Frontal cortex (tissue), 4 donors: ENCODE results near the gene PIP4K2A. TPM values are rescaled to one million over a fixed set of nuclear protein-coding genes. Genes with fewer than 3 reads are reported as not detected.
A peak's percentile ranks its signal among the peaks of the same experiment; 100 is the strongest.

ENCODE experiments used
- DNase-seq, 2 donors: peaks; one replicate each; pipeline ENCODE4 v3.0.0; 2012; ENCODE audit warnings: low spot score in 2 of 2
- FAIRE-seq: peaks from 2 replicates; lab custom pipeline; 2012; peaks lifted over from hg19 to GRCh38; lab: Jason Lieb, UNC
- total RNA-seq: library from RNA; depleted of rRNA; stranded (reverse); fragments of >200 nt; gene quantifications from one replicate; pipeline ENCODE4 v1.2.3, GENCODE V29; 2014
- donor health status: control.
- donor health status: control.
- donor health status: control.

The PIP4K2A gene
- total RNA-seq, 1 donor from 2014 or later, result 56.7 TPM

DNA sequence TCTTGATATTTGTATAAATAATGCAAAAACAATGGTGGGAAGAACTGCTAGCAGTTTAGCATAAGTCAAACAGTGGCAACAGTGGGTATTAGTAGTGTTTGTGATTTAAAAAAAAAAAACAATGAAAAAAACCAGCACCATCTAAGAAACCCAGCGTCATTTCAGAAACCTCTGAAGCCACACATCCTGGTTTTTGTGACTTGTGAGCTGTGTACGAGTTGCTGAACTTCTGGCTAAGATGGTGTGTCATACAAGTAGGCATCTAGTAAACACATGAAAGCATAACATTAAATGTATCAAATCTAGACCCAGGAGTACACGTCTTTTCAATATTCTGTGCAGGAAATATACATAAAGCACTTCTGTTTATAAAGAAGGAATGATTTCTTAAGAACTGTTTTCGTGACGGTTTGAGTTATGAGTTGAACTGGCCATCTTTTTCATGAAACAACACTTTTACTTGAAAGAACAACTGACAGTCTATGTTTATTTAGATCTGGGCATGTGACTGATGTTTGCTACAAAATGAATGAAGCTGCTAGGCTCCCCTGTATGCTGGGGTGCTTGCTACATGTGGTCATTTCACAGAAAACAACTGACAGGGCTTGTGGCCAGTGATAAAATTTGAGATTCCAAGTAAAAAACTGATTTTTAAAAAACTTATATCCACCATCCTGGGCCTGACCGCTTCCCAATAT is 143.5 kb downstream of the PIP4K2A start:
- FAIRE-seq (no peak), DNase-seq (no peak)

DNA sequence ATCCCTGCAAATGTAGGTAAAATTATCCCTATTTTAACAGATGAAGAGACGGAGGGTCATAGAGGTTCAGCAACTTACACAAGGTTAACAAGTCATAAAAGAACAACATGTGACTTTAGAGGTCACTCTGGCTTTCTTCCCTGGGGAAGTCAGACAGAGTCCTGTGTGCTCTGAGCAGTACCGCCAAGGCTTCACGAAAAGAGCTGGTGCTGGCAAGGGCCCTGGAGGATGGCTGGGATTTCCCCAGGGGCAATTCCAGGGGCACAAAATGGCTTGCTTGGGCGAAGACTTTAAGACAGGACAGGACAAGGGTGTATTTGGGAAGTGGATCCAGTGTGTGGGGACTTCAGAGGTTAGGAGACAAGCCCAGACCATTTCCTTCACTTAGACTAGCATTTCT is 144.1 kb downstream of the PIP4K2A start:
- no peak for FAIRE-seq

GRCh38 chr10:22568928-22569327 is 145.4 kb downstream of the PIP4K2A start:
- no peak for DNase-seq
- no peak for FAIRE-seq

More for the DNA sequence above, 144.1 kb downstream of the PIP4K2A start:
- no peak for DNase-seq

DNA sequence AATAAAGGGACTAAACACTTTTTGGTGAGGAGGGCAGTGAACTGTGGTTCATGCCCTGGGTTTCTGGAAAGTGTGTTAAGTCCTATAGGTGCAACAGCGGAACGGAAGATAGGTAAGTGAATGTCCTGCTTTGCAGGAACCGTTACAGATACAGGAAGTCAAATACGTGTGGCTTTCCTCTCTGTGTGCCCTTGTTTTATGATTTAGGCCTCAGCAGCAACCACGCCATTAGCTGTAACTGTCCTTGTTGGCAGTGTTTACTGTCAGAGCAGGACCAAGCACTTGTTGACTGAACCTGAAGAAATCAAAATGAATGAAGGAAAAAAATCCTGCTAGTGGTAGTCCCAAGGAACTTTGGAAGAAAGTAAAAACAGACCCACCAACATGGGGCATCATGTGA is 150.3 kb downstream of the PIP4K2A start:
- FAIRE-seq, result no peak
- DNase-seq, result no peak

DNA sequence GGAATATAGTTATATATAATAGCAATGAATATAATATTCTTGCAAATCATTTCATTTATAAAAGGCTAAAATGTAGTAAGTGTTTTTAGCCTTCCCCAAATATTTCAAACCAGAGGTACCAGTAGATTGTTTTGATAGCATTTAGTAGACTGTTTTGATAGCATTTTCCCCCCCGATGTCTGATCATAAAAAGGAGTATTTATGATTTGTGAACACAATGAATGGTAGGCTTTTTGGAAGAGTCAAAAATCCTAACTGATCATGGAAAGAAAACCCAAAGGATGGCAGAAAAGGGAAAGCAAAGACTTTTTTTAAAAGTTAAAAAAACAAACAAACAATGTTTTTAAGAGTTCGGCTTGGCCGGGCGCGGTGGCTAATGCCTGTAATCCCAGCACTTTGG is 152.5 kb downstream of the PIP4K2A start:
- no peak for DNase-seq
- no peak for FAIRE-seq

DNA sequence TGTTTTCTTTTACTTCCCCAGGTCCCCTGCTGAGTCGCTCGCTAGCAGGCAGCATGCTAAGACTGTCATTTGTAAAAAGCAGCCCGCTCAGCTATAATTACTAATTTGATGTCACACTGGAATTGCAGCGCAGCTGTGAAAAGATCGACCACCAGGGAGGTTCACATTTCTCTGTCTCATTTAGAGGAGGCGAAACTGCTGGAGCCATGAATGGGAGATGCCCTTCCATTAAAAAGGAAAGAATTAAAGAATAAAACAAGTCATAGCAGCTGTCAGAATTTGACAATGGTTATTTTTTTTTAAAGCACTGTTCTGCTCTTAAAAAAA is 153.5 kb downstream of the PIP4K2A start:
- FAIRE-seq (no peak), DNase-seq (no peak)

- FAIRE-seq (no peak), DNase-seq (no peak)
These were observed 154.1 kb downstream of the PIP4K2A start for GRCh38 chr10:22560096-22560912.

DNA sequence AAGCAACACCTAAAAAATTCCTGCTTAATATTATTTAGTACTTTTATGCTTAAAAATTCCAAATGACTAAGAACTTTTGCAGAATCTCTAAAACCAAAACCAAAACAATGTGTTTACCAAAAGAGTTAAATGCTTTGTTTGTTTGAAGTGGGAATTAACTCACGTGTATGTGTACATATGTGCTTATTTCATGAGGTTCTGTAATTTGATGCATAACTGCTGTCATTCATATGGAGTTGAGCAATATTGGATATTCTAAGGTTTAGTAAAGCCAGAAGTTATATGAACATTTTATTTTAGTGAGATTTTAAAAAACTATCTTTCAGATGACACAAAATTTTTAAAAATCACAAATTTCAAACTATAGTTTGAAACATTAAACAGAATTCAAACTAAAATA is 157.1 kb downstream of the PIP4K2A start:
- DNase-seq (no peak), FAIRE-seq (peak; percentile 56)

- no peak for FAIRE-seq
- DNase-seq, result no peak
These were observed 157.6 kb downstream of the PIP4K2A start for GRCh38 chr10:22556774-22557173.

GRCh38 chr10:22554461-22555182 is 159.8 kb downstream of the PIP4K2A start:
- FAIRE-seq, result no peak
- peak in 1 of 2 donors; percentile 28 for DNase-seq

DNA sequence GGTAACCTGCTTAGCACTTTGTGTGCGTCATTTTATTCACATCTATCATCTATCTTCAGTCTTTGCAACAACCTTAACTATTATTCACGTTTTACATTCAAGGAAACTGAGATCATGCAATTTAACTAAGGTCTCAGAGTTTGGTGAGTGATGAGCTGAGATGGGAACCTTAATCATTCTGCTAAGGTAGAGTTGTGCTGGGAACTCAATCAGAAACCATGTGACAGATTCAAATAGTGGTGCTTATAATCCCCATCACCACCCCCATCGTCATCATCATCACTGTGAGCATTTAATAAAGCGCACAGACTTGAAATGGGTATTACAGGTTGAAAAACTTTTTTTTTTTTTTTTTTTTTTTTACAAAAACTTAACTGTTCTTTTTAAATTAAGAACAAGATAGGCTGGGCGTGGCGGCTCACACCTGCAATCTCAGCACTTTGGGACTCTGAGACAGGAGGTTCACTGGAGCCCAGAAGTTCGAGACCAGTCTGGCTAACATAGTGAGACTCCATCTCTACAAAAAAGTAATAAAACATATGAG is 160.9 kb downstream of the PIP4K2A start:
- no peak for DNase-seq
- FAIRE-seq, result no peak

- FAIRE-seq (no peak), DNase-seq (no peak)
These were observed 161.4 kb downstream of the PIP4K2A start for GRCh38 chr10:22552888-22553378.

DNA sequence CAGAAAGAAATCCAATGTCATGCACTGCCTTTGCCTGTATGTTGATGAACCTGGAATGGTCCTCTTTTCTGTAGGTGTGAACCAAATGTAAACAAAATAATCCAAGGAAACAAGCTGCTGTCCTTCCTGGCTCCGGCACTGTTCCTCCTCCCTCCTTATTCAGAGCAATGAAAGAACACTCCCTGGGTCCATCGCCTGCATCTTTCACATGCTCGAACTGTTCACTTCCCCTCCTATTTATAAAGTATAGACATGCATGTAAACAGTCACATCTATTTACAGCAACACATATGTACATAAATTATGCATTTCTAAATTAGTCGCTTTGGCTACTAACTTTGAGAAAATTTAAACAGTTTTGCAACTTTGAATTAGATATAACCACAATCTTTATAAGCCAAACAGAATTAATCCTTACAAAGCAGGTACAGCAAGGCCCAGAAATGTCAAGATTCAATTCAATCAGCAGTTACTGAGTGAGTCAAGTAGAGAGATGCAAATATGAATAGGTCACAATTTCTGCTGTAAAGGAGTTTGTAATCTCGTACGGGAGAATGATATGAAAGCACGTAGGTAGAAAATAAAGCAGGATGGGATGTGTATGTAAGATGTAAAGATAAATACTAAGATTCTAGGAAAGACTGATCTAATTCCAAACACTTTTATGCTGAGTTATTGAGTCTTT is 162.6 kb downstream of the PIP4K2A start:
- FAIRE-seq, result no peak
- no peak for DNase-seq

GRCh38 chr10:22550732-22551131 is 163.6 kb downstream of the PIP4K2A start:
- no peak for FAIRE-seq

DNA sequence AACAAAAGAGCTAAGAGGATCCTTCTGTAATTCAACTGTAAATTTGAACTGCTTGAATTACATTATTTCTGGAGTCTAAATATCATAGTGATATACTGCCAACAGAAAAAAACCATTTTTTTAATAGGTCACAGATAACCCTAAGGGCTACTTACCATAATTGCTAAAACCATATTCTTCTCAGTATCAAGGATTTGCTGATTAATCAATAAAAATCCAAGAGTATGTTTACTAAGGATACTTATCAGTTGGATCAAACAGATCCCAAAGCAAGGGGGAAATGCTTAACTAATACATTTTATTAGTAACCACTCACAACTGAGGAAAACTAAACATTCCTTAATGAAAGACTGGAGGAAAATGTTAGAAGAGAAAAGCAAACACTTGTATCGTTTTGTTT is 166.0 kb downstream of the PIP4K2A start:
- no peak for DNase-seq
- no peak for FAIRE-seq

More at GRCh38 chr10:22550732-22551131, 163.6 kb downstream of the PIP4K2A start:
- no peak for DNase-seq

- no peak for FAIRE-seq
- DNase-seq, result no peak
These were observed 168.7 kb downstream of the PIP4K2A start for GRCh38 chr10:22545643-22546042.

DNA sequence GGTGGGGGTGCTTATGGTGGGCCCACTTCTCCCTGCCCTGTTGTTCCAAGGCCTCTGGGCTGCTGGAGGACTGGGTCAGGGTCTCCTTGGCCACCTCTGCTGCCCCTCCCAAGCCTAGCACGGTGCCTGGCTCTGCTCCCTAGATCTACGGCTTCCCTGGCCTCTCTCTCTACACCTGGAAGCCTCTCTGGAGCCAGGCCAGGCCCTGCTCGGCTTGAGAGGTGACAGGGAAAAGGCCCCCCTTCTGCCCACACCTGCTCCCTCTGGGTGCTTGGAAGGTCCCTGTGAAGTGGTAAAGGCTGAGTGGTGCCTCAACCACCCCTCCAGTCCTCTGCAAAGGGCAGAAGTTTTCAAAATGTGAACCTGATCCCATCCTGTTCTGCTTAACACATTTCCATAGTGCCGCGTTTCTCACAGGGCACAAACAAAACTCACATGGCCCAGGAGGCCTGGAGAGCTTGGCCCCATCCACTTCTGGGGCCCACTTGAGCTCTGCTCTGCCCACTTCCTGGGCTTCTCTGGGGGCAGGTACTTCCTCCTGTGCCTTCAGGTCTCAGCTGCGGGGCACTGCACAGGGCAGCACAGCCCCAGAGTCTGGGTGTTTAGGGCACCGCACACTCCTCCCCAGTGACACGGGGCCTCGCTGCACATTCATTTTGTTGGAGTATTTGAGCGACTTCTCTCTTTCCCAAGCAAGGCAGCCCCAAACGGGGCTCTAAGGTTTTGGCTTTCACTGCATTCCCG is 169.9 kb downstream of the PIP4K2A start:
- no peak for FAIRE-seq

DNA sequence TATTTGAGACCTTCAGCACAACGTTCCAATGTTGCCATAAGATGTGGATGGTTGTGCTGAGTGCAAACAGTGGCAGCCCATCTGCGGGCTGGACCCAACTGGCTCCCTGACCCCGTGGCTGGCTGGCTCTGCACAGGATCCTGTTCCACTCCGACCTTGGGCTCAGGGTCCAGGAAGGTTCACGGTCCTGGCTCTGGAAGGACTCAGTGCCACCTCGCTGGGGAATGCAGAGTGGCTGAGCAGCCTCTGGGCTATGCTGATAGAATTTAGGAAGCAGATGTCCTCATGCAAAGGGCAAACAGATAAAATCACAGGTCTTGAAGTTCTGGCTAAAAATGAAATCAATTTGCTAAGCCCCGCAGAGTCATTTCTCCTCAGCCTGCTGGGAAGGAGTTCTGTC is 171.6 kb downstream of the PIP4K2A start:
- DNase-seq (no peak), FAIRE-seq (no peak)

More for the DNA sequence above, 169.9 kb downstream of the PIP4K2A start:
- no peak for DNase-seq

GRCh38 chr10:22541900-22542299 is 172.5 kb downstream of the PIP4K2A start:
- FAIRE-seq (no peak), DNase-seq (no peak)
